M059J (cell line): ENCODE results near the gene PDIA5. TPM values are rescaled to one million over a fixed set of nuclear protein-coding genes. Genes with fewer than 3 reads are reported as not detected.
A peak's percentile ranks its signal among the peaks of the same experiment; 100 is the strongest.

Experiments used
- DNase-seq: peaks from one replicate; pipeline ENCODE4 v3.0.0-alpha.2; 2012; ENCODE audit warnings: low read depth
- total RNA-seq: library from RNA; depleted of rRNA; stranded (reverse); fragments of >200 nt; shearing (Covaris generic); gene quantifications from 2 replicates; pipeline ENCODE4 v1.2.3, GENCODE V29; 2014; rRNA removed

PDIA5 gene
- 22.7 and 39.1 TPM in 2 replicates for total RNA-seq

- DNase-seq: peak; percentile 90
Measured at GRCh38 chr3:123066896-123067688, at the start of gene PDIA5. TSS of gene PDIA5 (plus strand) at chr3:123067025. CDS start at chr3:123067165, 140 bp downstream.

- no peak for DNase-seq
Measured at GRCh38 chr3:123018683-123019082, 48.1 kb upstream of the PDIA5 start.

- no peak for DNase-seq
Measured at GRCh38 chr3:123019161-123019560, 47.7 kb upstream of the PDIA5 start.

- DNase-seq: no peak
Measured at GRCh38 chr3:123019591-123019990, 47.2 kb upstream of the PDIA5 start.

GRCh38 chr3:123020709-123021108, 46.1 kb upstream of the PDIA5 start:
- DNase-seq: no peak

- no peak for DNase-seq
Measured at GRCh38 chr3:123021388-123021787, 45.4 kb upstream of the PDIA5 start.

GRCh38 chr3:123021996-123022510, 44.8 kb upstream of the PDIA5 start:
- DNase-seq: no peak

GRCh38 chr3:123024056-123024455, 42.8 kb upstream of the PDIA5 start:
- no peak for DNase-seq

- DNase-seq: peak; percentile 48
Measured at GRCh38 chr3:123025642-123026521, 40.9 kb upstream of the PDIA5 start.

GRCh38 chr3:123026565-123027291, 40.1 kb upstream of the PDIA5 start:
- no peak for DNase-seq

- DNase-seq: peak; percentile 36
Measured at GRCh38 chr3:123027292-123028232, 39.3 kb upstream of the PDIA5 start, which contains the start of gene SEMA5B. TSS of gene SEMA5B (minus strand) at chr3:123027763. CDS start at chr3:122961263, 66,500 bp downstream.

- DNase-seq: peak; percentile 81
Measured at GRCh38 chr3:123028233-123028828, 38.5 kb upstream of the PDIA5 start.

GRCh38 chr3:123031051-123031450, 35.8 kb upstream of the PDIA5 start:
- no peak for DNase-seq

GRCh38 chr3:123032057-123032456, 34.8 kb upstream of the PDIA5 start:
- no peak for DNase-seq

- no peak for DNase-seq
Measured at GRCh38 chr3:123034120-123034519, 32.7 kb upstream of the PDIA5 start.

- no peak for DNase-seq
Measured at GRCh38 chr3:123034996-123035395, 31.8 kb upstream of the PDIA5 start.

- DNase-seq: peak; percentile 48
Measured at GRCh38 chr3:123036352-123037014, 30.3 kb upstream of the PDIA5 start.

GRCh38 chr3:123037015-123037375, 29.8 kb upstream of the PDIA5 start:
- no peak for DNase-seq

- DNase-seq: no peak
Measured at GRCh38 chr3:123038751-123039150, 28.1 kb upstream of the PDIA5 start.

- no peak for DNase-seq
Measured at GRCh38 chr3:123039178-123039577, 27.6 kb upstream of the PDIA5 start.
